ENCODE measurements around the gene AGAP1.

DNA sequence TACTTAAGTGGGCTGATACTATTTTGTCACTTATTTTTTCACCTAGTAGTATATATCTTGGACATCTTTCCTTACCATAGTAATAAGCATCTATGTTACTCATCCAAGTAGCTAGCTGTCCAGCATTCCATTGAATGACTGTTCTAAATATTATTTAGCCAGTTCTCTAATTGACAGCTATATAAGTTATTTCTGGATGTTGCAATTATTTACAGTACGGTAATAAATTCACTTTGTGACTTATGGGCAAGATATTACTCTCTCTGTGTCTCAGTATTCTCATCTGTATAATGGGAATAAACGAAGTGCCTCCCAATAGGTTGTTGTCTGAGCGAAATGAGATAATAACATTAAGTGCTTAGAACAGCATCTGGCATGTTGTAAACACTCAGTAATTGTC lies 46.6 kb upstream of the AGAP1 start:
- TF ChIP-seq EZH2 (IDR thresholded peaks at IDR 0.05; ENCODE audit: borderline replicate concordance, insufficient read depth, low read length, poor library complexity, severe bottlenecking) = no peak
- no peak for TF ChIP-seq CTCF (IDR thresholded peaks at IDR 0.05; ENCODE audit: poor library complexity, severe bottlenecking)
- TF ChIP-seq POLR2AphosphoS5 (IDR thresholded peaks at IDR 0.05) = no peak
- no peak for TF ChIP-seq SMC3 (conservative IDR thresholded peaks at IDR 0.05; ENCODE audit: poor library complexity)
- TF ChIP-seq EP300 (conservative IDR thresholded peaks at IDR 0.05; ENCODE audit: poor library complexity, severe bottlenecking) = no peak
- no peak for TF ChIP-seq TAF1 (IDR thresholded peaks at IDR 0.05; ENCODE audit: low read depth)
- no peak for TF ChIP-seq RAD21 (conservative IDR thresholded peaks at IDR 0.05)
- TF ChIP-seq, protein P1, sequence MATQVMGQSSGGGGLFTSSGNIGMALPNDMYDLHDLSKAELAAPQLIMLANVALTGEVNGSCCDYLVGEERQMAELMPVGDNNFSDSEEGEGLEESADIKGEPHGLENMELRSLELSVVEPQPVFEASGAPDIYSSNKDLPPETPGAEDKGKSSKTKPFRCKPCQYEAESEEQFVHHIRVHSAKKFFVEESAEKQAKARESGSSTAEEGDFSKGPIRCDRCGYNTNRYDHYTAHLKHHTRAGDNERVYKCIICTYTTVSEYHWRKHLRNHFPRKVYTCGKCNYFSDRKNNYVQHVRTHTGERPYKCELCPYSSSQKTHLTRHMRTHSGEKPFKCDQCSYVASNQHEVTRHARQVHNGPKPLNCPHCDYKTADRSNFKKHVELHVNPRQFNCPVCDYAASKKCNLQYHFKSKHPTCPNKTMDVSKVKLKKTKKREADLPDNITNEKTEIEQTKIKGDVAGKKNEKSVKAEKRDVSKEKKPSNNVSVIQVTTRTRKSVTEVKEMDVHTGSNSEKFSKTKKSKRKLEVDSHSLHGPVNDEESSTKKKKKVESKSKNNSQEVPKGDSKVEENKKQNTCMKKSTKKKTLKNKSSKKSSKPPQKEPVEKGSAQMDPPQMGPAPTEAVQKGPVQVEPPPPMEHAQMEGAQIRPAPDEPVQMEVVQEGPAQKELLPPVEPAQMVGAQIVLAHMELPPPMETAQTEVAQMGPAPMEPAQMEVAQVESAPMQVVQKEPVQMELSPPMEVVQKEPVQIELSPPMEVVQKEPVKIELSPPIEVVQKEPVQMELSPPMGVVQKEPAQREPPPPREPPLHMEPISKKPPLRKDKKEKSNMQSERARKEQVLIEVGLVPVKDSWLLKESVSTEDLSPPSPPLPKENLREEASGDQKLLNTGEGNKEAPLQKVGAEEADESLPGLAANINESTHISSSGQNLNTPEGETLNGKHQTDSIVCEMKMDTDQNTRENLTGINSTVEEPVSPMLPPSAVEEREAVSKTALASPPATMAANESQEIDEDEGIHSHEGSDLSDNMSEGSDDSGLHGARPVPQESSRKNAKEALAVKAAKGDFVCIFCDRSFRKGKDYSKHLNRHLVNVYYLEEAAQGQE (IDR thresholded peaks at IDR 0.05; ENCODE audit: borderline replicate concordance) = no peak

Measured in neural cell (in vitro differentiated cells).